ENCODE data around the gene PAK1.

PAK1 gene

DNA sequence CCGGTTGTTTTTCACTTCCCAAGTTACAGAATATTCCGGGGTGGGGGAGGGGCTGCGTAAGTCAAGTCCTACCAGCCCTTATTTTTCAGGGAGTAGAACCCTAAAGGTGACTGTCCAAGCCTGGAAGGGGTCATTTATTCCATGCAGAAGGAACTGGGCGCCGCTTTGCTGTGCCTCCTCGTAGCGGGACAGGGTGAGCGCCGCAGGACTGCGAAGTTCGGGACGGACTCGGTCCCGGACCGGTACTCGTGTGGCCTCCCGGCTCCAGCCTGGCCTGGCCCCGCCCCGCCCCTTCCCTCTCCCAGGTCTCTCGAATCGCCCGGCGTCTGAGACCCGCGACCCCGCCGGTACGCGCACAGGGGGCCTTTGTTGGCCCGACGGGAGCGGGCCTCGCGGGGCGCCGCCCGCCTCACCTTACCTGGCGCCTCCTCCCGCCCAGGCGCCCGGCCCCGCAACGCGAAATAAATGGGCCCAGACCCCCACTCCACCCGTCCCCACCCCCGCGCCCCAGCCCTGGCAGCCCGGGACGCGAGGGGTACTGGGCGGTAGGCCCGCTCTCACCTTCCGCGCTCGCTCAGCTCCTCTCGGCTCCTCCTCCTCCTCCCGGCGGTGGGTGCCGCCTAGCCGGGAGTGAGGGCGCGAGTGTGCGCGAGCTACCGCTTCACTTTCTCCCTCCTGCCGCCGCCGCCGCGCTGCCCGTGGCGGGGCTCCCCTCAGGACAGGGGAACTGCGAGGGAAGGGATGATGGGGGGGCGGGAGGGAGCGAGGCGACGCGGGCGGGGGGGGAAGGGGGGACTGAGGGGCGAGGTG lies 698 bp downstream of the PAK1 start:
- peak; percentile 77 for DNase-seq (ENCODE audit: low spot score)

DNA sequence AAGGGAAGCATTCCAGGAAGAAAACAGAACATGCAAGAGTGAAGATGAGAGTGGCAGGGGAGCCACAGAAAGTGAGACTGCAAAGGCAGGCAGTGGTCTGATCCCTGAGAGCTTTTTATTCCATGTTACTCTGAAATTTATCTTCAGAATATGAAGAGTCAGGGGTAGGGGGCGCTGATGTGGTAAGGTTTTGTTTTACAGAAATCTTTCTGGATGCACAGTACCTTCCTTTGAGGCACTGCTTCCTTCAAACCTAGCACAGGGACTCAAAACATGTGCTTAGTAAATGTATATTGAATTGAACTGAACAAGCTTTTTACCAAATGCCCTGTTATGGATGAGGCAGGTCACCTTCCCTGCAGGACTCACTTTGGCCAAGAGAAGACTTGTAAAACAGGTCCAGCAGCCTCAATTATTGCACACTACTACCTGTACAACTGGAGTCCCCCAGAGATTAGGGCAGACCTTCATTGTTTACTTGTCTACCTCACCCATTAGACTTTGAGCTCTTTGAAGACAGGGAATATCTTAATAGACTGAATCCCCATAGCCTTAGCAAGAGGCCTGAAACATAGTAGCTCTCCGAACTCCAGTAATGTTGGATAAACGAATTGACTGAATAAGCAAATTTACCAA lies 2.2 kb downstream of the PAK1 start:
- no peak for DNase-seq (ENCODE audit: low spot score)

DNA sequence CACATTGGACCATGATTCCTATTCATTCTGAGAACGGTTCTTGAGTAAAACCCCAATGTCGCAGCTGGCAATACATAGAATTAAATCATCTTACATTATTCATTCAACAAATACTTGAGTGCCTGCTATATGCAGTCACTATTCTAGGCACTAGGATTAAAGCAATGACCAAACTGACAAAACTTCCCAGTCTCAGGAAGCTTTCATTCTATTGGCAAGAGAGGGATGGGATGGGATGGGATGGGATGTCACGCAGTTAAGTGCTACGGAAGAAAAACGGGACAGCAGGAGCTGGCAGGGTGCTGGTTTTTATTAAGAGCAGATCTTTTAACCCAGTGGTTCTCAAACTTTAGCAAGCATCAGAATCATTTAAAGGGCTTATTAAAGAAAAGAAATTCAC lies 2.9 kb downstream of the PAK1 start:
- no peak for DNase-seq (ENCODE audit: low spot score)

DNA sequence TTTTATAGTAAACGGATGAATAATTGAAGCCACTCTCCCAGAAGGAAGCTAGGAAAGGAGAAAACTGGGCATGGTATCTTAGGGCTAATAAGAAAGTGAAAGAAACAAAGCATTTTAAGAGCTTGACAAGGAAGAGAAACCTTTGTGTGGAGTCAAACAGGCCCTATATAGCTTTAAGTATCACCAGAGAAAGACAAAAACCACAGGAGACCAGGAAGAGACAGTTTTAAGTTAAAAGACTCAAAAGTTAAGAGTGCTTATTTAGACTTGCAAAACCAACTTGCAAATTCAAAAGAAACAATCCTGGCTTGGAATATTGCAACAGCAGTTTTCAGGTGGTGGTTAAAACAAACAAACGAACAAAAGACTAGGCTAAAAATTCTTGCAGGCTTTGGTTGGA lies 3.4 kb downstream of the PAK1 start:
- DNase-seq (ENCODE audit: low spot score), result no peak

DNA sequence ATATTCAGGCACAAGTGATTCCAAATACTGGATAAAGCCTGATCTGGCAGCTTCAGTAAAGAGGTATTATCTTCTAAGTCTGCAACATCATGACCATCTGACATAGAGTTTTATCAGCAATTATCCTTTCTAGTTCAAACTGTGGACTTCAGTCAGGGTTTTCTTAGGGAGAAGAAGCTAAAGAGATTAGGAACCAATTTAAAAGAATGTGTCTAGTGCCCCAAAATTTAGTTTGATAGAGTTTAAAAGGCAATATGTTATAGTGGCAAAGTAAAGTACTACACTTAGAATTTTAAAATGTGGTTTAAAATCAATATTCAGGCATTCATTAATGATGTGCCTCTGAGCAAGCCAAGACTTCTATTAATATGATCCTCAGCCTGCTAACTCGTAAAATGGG lies 5.4 kb downstream of the PAK1 start:
- no peak for DNase-seq (ENCODE audit: low spot score)

DNA sequence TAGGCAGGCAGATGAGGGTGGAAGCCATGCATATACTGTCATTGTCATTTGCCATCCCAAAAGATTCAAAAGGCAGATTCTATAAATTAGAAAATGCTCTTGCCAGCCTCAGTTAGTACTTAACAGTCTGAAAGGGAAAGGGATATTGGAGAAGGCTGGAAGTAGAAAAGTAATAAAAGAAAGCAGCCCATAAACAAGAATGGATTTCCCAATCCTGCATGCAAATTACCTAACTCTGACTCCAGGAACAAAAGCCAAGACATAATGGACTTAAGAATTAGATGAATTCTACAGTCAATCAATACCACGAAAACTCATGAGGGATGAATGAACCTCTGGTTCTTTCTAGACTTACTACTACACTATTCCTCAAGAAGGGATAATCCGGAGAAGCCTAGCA lies 5.9 kb downstream of the PAK1 start:
- no peak for DNase-seq (ENCODE audit: low spot score)

DNA sequence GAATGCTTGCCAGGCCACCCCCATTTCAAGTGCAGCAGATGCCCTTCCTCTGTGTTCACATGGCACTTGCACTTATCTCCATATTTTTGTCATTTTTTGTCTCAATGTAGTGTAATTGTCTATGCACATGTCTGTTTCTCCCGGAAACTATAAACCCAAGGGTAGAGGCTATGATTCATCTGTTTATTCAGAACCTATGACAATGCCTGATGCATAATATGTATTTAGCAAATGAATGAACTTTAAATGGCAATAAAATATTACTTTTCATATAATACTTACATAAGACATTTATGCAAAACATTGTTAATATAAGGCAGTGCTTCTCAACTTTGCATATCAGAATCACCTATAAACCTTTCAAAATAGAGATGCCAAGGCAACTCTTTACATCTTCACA lies 6.7 kb downstream of the PAK1 start:
- no peak for DNase-seq (ENCODE audit: low spot score)

DNA sequence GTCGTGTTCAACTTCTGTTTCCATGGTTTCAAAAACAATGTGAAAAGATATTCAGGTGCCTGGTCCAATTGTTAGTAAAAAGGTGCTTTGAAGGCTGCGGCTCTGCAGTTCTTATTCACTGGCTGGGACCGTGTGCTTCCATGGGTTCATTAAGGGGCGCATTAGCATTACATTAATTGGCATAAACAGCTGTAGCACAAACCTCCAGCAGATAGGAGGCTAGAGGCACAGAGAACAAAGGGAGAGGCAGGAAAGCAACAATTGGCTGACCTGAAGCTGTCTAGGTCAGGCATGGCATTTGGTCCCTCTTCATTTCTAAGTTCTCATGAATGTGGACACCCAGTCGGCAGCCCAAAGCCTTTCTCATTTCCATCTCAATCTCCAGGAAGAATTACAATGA lies 16.6 kb downstream of the PAK1 start:
- DNase-seq (ENCODE audit: low spot score), result peak; percentile 46

DNA sequence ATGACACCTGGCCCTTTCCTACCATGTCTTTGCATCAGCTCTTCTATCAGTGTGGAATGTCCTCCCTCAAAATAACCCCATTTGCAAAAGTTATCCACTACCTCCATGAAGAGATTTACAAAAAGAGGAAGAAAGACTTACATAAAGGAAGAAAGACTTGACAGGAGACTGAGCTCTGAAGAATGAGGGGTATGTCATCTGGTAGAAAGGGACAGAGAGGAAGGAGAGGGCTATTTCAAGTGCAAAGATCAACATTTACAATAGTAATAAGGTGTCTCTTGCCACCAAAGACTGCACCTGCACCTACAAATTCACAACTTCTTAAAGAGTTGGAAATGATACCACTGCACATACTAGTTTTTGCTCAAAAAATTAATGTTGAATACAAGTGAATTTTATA lies 18.2 kb downstream of the PAK1 start:
- DNase-seq (ENCODE audit: low spot score), result no peak

DNA sequence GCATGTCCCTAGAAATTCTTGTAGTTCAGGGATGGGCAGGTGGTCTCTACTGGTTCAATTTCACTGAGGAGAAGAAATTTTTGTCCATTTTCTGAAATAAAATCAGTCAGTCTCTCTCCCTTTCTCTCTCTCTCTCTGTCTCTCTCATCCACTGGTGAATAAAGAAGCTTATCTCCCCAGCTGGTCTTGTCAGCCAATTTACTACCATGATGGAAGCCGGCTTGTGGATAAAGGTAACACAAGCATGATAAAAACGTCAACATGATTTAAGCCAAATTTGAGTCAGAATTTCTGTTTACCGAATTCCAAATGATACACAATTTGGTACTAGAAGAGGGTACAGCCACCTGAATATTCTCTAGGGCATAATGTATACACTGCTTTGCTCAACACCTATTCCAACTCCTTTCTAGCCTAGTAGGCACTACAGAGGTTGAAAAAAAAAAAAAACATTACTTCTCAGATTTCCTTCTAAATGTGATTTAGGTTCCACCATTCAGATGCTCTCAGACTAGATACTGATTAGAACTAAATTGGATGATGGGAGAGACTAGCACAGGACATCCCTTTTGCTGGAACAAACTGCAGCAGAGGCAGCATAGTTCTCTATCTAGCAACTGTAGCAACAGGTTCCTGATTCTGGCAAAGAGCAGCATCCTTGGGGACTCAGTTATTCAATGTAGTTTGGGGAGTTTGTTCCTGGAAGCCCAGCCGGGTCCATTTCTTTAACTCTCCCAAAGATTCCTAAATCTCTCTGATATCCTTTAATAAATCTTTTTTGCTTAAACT lies 18.8 kb downstream of the PAK1 start:
- DNase-seq (ENCODE audit: low spot score), result no peak

DNA sequence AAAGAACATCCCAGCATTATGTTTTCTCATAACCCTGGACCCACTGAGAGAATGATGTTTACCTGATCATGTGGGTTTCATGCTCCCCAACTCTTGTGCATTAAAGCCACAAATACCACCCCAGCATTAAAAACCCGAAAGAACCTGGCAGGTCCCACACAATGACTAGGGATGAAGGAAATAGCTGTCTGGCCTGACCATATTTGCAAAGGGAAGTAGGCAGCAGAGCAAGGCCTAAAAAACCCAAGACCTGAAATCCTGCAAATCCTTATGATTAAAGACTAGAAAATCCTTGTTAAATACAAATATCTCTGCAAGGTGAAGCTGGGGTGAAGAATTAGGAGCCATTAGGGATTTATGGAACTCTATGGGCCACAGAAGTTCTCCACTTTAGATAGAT lies 23.7 kb downstream of the PAK1 start:
- no peak for DNase-seq (ENCODE audit: low spot score)

DNA sequence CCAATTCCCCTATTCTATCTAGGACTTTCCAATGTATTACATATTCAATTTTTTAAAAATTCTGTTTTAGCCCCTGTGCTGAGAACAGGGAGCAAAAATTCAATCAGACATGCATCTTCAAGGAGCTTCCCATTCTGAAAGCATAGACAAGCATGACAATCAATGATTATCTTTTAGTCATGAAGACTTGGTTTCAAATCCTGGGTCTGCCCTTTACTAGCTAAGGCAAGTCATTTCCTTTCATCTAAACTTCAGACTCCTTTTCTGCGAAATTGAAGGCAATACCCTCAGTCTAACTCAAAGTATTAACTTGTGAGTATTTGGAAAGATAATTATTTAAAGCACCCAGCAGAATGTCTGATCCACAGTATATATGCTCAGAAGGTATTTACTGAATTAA lies 24.1 kb downstream of the PAK1 start:
- no peak for DNase-seq (ENCODE audit: low spot score)

DNA sequence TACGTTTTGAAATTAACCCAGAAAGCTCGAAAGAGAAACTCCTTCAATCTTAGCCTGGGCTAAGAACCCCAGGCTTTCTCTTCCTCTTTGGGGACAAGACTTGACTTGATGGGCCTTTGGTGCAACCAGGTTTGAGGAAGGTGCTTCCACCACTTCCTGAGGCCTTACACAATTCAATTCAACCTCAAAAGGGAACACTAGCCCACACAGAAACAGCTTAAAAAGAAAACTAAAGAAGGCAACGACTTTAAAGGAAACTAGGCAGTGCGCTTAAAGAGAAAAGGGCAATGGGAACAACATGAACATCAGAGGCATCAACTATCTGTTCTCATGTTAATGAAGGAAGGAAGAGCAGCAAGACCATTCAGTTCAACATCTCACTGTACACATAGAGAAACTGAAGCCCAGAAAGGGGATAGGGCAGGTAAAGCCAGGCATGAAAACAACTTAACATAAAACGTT lies 24.8 kb downstream of the PAK1 start:
- no peak for DNase-seq (ENCODE audit: low spot score)

DNA sequence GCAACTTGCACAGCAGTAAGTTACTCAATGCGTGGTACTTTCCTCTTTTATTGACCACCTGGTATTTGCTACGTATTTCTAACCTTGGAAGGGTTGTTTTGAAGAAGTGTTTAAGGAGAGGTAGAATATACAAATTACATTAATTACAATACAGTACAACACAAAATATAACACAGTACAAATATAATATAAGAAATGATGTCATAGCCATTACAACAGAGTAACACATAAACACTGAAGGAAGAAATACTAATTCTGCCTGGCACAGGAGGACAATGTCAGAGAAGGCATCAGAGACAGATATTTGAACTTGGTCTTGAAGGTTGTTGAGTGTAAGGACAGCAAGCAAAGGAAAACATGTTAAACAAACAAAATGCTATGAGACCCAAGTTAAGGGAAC lies 25.6 kb downstream of the PAK1 start:
- no peak for DNase-seq (ENCODE audit: low spot score)

DNA sequence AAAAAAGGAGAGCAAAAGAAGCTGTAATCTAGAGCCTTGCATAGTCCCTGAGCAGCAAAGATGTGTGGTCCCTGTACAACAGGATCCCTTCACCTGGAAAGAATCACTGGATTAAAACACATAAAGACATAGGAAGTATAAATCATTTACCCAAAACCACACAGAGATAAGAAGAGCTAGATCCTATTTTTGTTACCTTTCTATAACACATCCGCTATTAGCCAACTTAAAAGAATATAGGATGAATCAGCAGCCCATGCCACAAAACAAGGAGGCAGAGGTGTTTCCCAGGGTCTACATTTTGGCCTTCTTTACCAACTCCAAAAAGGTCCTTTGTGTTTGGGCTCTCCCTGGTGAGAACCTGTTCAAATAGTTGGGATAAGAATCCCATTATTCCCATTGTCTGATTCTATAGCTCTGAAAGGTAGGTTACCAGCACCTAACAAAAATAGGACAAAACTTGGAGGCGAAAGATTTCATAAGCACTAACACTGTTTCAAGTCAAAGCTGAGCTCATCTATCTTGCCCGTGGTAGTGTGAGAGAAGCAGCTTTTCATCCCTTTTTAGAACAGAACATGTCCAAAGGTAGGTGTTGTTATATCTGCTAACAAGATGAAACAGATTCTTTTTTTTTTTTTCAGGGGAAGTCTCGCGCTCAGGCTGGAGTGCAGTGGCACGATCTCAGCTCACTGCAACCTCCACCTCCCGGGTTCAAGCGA lies 26.8 kb downstream of the PAK1 start:
- no peak for DNase-seq (ENCODE audit: low spot score)

DNA sequence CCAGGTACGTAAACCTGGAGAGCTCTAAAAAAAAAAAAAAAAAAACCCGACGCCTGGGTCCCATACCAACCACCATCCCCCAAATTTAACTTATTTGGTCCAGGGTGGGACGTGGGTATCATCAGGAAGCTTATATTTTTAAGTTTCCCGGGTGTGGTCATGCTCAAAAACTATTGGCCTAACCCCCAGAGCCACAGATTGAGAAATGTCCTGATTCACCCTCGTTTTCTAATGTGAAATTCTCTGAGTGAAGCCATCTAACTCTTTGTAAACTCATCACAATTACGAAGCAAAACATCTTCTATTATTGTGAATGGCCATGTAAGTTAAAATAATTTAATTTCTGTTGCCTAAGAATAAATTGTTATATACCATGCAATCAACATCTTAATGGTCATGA lies 29.6 kb downstream of the PAK1 start:
- DNase-seq (ENCODE audit: low spot score), result no peak

DNA sequence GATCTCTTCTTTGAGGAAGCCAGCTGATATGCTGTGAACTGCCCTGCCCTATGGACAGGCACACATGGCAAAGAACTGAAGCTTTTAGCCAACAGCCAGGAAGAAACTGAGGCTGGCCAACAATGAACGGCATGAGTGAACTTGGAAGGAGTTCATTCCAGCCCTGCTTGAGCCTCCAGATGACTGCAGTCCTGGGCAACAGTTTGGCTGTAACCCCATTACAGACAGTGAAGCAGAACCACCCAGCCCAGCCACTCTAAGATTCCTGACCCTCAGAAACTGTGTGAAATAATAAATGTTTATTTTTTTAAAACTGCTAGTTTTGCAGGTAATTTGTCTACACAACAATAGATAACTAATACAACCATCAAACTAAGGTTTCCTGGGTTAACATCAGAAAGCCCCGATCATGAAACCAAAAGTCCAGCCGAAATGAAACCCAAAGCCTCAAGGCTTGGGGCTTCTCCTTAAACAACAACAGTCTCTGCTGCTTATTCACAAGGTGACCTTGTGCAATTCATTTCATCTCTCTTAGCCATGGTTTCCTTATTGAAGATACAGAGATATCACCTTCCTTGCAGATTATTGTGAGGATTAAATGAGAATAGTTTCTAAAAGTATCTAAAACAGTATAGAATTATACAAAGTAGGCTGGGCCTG lies 31.4 kb downstream of the PAK1 start:
- no peak for DNase-seq (ENCODE audit: low spot score)

DNA sequence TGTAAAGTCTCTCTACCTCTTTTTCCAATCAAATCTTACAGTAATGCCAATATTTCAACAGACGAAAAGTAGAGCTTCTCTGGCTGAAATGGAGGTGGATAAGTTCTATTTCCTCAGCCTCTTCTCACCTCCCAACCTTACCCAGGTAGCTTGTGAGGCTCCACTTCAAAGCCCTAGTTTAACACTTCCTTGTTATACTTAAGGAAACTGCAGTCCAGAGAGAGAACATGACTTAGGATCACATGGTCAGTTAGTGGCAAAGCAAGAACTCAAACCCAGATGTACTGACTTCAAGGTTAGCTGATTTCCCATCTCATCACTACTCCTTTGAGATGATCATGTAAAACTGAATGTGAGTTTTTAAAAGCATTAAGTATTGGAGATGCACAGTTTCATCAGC lies 32.5 kb downstream of the PAK1 start:
- DNase-seq (ENCODE audit: low spot score), result no peak

DNA sequence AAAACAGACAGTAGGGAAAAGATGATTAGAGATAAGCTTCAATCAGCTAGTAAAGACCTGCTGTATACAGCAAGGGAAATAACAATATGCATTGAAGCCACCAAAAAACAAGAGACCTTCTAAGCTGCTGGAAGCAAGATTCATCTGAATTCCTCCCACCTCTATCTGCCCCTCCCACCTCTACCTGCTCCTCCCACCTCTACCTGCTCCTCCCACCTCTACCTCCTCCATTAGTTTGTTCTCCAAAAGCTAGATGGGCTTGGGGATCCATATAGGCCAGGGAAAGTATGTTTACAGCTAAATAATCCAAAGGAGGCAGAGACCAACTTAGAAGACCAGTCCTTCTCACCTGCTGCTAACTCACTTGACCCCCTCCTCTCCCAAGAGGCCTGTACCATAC lies 33.2 kb downstream of the PAK1 start:
- DNase-seq (ENCODE audit: low spot score), result no peak

DNA sequence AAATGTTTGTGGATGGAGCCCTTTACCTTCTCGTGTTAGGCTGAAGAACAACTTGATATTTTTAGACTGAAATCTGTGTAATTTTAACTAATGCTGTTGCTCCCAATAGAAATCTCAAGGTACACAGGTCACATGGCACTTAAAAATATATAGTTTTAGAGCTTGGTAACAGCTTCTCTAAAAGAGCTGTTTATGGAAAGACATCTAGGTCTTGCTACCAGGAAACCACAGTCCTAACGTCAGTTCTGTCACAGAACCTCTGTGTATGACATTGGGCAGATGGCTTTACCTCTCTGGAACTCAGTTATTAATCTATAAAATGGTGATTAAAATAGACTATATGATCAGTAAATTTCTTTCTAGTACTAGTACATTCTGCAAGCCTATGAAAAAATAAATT lies 35.4 kb downstream of the PAK1 start:
- DNase-seq (ENCODE audit: low spot score), result no peak

DNA sequence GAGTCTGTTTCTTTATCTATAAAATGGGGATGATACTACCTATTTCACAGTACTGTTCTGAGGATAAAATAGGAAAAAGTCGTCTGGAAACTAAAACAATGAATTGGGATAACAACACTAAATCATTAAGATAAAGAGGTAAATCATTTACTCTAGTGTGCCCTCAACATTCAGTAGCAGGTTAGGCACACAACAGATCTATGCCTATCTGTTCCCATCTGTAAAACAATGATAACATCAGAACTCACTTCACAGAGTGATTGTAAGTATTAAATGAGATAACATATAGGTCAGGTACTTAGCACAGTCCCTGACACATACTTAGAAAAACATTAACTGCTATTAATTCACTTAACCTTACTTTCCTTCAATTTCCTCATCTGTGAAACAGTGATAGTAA lies 36.9 kb downstream of the PAK1 start:
- DNase-seq (ENCODE audit: low spot score), result no peak

DNA sequence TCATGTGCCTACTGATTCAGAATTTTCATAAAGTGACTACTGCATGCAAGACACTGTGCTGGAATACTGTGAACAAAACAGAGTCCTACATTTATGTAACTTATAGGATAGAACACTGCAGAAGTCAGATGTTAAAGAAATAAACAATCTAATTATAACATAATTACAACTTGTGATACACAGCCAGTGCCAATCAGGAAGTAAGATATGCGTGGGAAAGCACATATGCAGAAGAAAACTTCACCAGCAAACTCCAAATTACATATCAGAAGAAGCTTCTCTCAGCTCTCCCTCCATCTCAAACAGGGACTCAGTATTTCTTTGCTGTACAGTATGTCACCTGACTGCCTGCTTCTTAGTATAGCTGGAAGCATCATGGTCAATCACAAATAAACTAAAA lies 37.4 kb downstream of the PAK1 start:
- DNase-seq (ENCODE audit: low spot score), result no peak

All from ecto neural progenitor cell (in vitro differentiated cells).